Activated CD4-positive, alpha-beta T cell treated with anti-CD3 and anti-CD28 coated beads, Interleukin-2, amount 10 ng/mL, durations not matched to agents 7 days and 5 days (primary cell): ENCODE results near the gene QPRT. TPM values are rescaled to one million over a fixed set of nuclear protein-coding genes. Genes with fewer than 3 reads are reported as not detected.
A peak's percentile ranks its signal among the peaks of the same experiment; 100 is the strongest.
"Not testable (repeated sequence)": the region's sequence is repeated elsewhere in the genome, so short reads cannot be mapped to it uniquely, and the experiment has no call there.

Experiments
- CTCF ChIA-PET: fragments of 350-600 bp; sonication (Branson Sonifier 250); formaldehyde crosslinking; loops from one replicate; lab custom pipeline; 2021; ENCODE audit warnings: antibody characterized with exemption; lab: Charles Lee
- POLR2A ChIA-PET: fragments of 350-600 bp; sonication (Branson Sonifier 250); formaldehyde crosslinking; loops from one replicate; lab custom pipeline; 2021; ENCODE audit warnings: antibody characterized with exemption; lab: Charles Lee
- DNase-seq: peaks from one replicate; pipeline ENCODE4 v3.0.0-alpha.2; 2020
- H3K27ac Mint-ChIP-seq: one replicate; pipeline ENCODE4 v1.8.0; 2021; ENCODE audit warnings: mild to moderate bottlenecking, moderate library complexity, mixed read lengths
- H3K27me3 Mint-ChIP-seq: one replicate; pipeline ENCODE4 v1.8.0; 2021; ENCODE audit warnings: mixed read lengths
- H3K36me3 Mint-ChIP-seq: one replicate; pipeline ENCODE4 v1.8.0; 2021; ENCODE audit warnings: low read depth, mixed read lengths
- H3K4me1 Mint-ChIP-seq: one replicate; pipeline ENCODE4 v1.8.0; 2021; ENCODE audit warnings: mixed read lengths
- H3K4me3 Mint-ChIP-seq: one replicate; pipeline ENCODE4 v1.8.0; 2021; ENCODE audit warnings: mild to moderate bottlenecking, moderate library complexity, mixed read lengths
- H3K9me3 Mint-ChIP-seq: one replicate; pipeline ENCODE4 v1.8.0; 2021; ENCODE audit warnings: mixed read lengths
- total RNA-seq, 2 experiments: library from RNA; stranded (reverse); gene quantifications; one replicate each; pipeline ENCODE4 v1.2.3, GENCODE V29; 2021

The QPRT gene
- total RNA-seq, 2 experiments from 2014 or later, result 3.9 to 4.8 TPM

DNA sequence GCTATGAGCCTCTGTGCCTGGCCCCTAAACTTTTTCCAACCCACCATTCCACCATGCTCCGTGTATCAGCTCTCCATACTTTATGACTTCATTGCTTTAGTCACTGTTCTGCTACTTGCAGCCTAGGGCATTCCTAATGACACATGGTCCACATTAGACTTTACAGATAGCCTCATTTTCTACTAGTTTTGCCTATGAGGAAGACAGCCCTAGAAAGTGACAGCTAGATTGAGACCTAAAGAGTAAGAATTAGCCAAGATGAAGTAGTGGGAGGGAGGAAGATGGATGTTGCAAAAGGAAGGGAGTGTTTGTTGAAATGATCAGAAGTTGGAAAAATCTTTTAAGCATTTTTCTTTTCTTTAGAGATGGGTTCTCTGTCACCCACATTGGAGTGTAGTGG lies 55.8 kb downstream of the QPRT start:
- Mint-ChIP-seq H3K4me1 (peaks cover 63% of the 10 kb centered on the region), H3K27ac (no peak overlapping the region), H3K4me3 (no peak overlapping the region), H3K27me3 (no peaks in the 10 kb centered on the region), H3K9me3 (peaks cover 9% of the 10 kb centered on the region), H3K36me3 (peaks cover 45% of the 10 kb centered on the region)
- DNase-seq, result no peak
- ChIA-PET POLR2A (no interaction called here), CTCF (interaction anchor here (1.4 to 2.0 kb wide), 3 partner anchors 17 to 143 kb away, joined by 3 to 5 read pairs (median 4); no protein-coding TSS in a partner anchor)

DNA sequence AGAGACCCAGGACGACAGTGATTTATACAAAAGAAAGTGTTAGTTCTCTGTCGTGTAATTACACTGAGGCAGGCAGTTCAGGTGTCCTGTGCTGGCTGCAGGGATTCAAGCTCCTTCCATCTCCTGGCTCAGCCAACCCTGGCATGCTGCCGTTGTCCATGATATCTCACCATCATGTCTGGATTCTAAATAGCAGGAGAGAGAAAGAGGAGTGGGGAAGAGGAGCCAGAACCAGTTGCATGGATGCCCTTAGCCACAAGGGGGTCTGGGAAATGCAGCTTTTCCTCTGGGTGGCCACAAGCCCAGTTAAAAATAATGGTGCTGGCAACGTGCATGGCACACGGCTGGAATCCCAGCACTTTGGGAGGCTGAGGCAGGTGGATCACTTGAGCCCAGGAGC lies 57.1 kb downstream of the QPRT start:
- H3K4me3 Mint-ChIP-seq, result no peak overlapping the region
- no peak overlapping the region for H3K27ac Mint-ChIP-seq
- peaks cover 55% of the 10 kb centered on the region for H3K36me3 Mint-ChIP-seq
- peaks cover 9% of the 10 kb centered on the region for H3K9me3 Mint-ChIP-seq
- no peak for DNase-seq
- CTCF ChIA-PET, result interaction anchor here (0.7 to 1.4 kb wide), 2 partner anchors 15 to 112 kb away, joined by 3 read pairs; no protein-coding TSS in a partner anchor
- H3K27me3 Mint-ChIP-seq, result no peaks in the 10 kb centered on the region
- POLR2A ChIA-PET, result no interaction called here
- H3K4me1 Mint-ChIP-seq, result peaks cover 68% of the 10 kb centered on the region

- Mint-ChIP-seq H3K36me3 (peaks cover 59% of the 10 kb centered on the region), H3K27ac (no peak overlapping the region), H3K4me3 (no peak overlapping the region), H3K27me3 (no peaks in the 10 kb centered on the region), H3K4me1 (peaks cover 70% of the 10 kb centered on the region), H3K9me3 (peaks cover 9% of the 10 kb centered on the region)
- POLR2A ChIA-PET, result no interaction called here
- DNase-seq, result no peak
- CTCF ChIA-PET, result no interaction called here
These were observed 57.8 kb downstream of the QPRT start for GRCh38 chr16:29736764-29737163.

- CTCF ChIA-PET, result no interaction called here
- no peak for DNase-seq
- Mint-ChIP-seq H3K36me3 (peaks cover 65% of the 10 kb centered on the region), H3K9me3 (peaks cover 6% of the 10 kb centered on the region), H3K4me1 (peaks cover 69% of the 10 kb centered on the region), H3K27me3 (no peaks in the 10 kb centered on the region), H3K4me3 (no peak overlapping the region), H3K27ac (peak overlapping the region; percentile 80)
- POLR2A ChIA-PET, result no interaction called here
These were observed 58.7 kb downstream of the QPRT start for GRCh38 chr16:29737713-29738112.

- POLR2A ChIA-PET, result no interaction called here
These were observed 59.5 kb downstream of the QPRT start for GRCh38 chr16:29738514-29738913.

GRCh38 chr16:29739927-29740629 lies 61.1 kb downstream of the QPRT start:
- H3K36me3 Mint-ChIP-seq, result peaks cover 74% of the 10 kb centered on the region
- peak overlapping the region; percentile 64 for H3K27ac Mint-ChIP-seq
- H3K4me3 Mint-ChIP-seq, POLR2A ChIA-PET, CTCF ChIA-PET, DNase-seq, H3K27me3 Mint-ChIP-seq, H3K9me3 Mint-ChIP-seq: not testable (repeated sequence)
- peaks cover 81% of the 10 kb centered on the region for H3K4me1 Mint-ChIP-seq

More at GRCh38 chr16:29738514-29738913, 59.5 kb downstream of the QPRT start:
- Mint-ChIP-seq H3K36me3 (peaks cover 69% of the 10 kb centered on the region), H3K9me3 (peaks cover 3% of the 10 kb centered on the region), H3K27ac (peak overlapping the region; percentile 80), H3K27me3 (no peaks in the 10 kb centered on the region), H3K4me1 (peaks cover 74% of the 10 kb centered on the region), H3K4me3 (peak overlapping the region; percentile 18)
- CTCF ChIA-PET, result interaction anchor here (0.6 to 1.1 kb wide), 4 partner anchors 9 to 96 kb away, joined by 3 to 5 read pairs (median 4); partner anchors contain the start of gene KIF22
- DNase-seq, result peak; percentile 76

DNA sequence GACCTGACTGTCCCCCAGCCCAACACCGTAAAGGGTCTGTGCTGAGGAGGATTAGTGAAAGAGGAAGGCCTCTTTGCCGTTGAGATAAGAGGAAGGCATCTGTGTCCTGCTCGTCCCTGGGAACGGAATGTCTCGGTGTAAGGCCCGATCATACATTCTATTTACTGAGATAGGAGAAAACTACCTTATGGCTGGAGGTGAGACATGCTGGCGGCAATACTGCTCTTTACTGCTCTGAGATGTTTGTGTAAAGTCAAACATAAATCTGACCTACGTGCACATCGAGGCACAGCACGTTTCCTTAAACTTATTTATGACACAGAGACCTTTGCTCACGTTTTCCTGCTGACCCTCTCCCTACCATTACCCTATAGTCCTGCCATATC lies 61.6 kb downstream of the QPRT start:
- H3K9me3 Mint-ChIP-seq, POLR2A ChIA-PET, DNase-seq, H3K27me3 Mint-ChIP-seq, H3K4me3 Mint-ChIP-seq: not testable (repeated sequence)
- Mint-ChIP-seq H3K27ac (peak overlapping the region; percentile 26), H3K4me1 (peaks cover 81% of the 10 kb centered on the region), H3K36me3 (peaks cover 78% of the 10 kb centered on the region)
- CTCF ChIA-PET, result interaction anchor here (1.0 to 1.4 kb wide), 3 partner anchors 8 to 107 kb away, joined by 3 to 4 read pairs (median 3); no protein-coding TSS in a partner anchor

DNA sequence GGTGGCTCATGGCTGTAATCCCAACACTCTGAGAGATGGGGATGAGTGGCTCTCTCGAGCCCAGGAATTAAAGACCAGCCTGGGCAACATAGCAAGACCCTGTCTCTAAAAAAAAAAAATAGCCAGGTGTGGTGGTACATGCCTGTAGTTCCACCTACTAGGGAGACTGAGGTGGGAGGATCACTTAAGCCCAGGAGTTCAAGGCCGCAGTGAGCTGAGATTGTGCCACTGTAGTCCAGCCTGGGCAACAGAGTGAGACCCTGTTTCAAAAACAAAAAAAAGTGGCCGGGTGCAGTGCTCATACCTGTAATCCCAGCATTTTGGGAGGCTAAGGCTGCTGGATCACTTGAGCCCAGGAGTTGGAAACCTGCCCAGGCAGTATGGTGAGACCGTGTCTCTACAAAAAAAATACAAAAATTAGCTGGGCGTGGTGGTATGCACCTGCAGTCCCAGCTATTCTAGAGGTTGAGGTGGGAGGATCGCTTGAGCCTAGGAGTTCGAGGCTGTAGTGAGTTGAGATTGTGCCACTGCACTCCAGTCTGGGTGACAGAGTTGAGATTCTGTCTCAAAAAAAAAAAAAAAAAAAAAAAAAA lies 63.8 kb downstream of the QPRT start:
- ChIA-PET CTCF (interaction anchor here (0.6 to 1.3 kb wide), 3 partner anchors 9 to 65 kb away, joined by 3 to 4 read pairs (median 3); no protein-coding TSS in a partner anchor), POLR2A (no interaction called here)
- Mint-ChIP-seq H3K27ac (no peak overlapping the region), H3K4me3 (no peak overlapping the region), H3K9me3 (no peaks in the 10 kb centered on the region), H3K4me1 (peaks cover 86% of the 10 kb centered on the region), H3K36me3 (peaks cover 78% of the 10 kb centered on the region), H3K27me3 (no peaks in the 10 kb centered on the region)
- no peak for DNase-seq

GRCh38 chr16:29743475-29743826 lies 64.5 kb downstream of the QPRT start:
- H3K36me3 Mint-ChIP-seq, result peaks cover 74% of the 10 kb centered on the region
- peaks cover 83% of the 10 kb centered on the region for H3K4me1 Mint-ChIP-seq
- H3K9me3 Mint-ChIP-seq, result no peaks in the 10 kb centered on the region
- peak overlapping the region; percentile 66 for H3K27ac Mint-ChIP-seq
- DNase-seq, result no peak
- no peaks in the 10 kb centered on the region for H3K27me3 Mint-ChIP-seq
- H3K4me3 Mint-ChIP-seq, result peak overlapping the region; percentile 99
- ChIA-PET POLR2A (interaction anchor here (0.5 kb wide), 1 partner anchor 10 kb away, joined by 3 read pairs; no protein-coding TSS in a partner anchor), CTCF (interaction anchor here (0.5 to 1.3 kb wide), 4 partner anchors 13 to 64 kb away, joined by 3 to 5 read pairs (median 4); no protein-coding TSS in a partner anchor)

DNA sequence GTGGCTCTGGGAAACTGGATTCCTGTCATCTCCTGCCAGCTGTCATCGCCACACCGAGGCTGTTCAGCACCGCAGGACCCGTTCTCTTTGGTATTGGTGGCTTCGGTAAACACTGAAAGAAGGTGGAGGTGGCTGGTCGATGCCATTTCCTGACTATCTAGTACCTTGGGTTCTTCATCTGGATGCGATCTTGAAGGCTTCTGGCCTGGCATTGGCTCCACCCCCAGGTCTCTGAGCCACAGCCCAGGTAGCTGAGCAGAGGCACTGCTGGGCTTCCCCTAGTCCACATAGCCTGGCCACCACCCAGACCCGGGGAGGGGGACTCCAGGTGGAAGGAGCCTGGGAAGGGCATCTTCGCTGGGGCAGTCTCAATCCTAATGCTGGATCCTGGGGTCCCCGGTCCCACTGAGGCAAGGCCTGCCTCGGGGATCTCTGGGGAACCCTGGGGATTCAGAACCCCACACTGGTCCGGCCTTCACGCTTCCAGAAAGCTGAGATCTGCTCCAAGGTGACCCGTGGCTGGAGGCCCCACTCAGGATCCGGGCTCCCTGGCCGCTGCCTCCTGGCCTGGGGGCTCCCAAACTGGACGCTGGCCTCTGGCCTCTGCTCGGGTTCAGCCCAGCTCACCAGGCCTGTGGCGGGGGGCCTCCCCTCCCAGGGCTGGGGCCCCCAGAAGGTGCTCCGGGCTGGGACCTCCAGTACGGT lies 65.0 kb downstream of the QPRT start:
- H3K9me3 Mint-ChIP-seq, result no peaks in the 10 kb centered on the region
- peaks cover 74% of the 10 kb centered on the region for H3K36me3 Mint-ChIP-seq
- peaks cover 83% of the 10 kb centered on the region for H3K4me1 Mint-ChIP-seq
- H3K27ac Mint-ChIP-seq, result peak overlapping the region; percentile 66
- ChIA-PET POLR2A (interaction anchor here (0.5 kb wide), 1 partner anchor 9 kb away, joined by 3 read pairs; no protein-coding TSS in a partner anchor), CTCF (interaction anchor here (0.5 to 1.6 kb wide), 5 partner anchors 14 to 46 kb away, joined by 3 to 6 read pairs (median 4); partner anchors contain the start of gene KIF22)
- H3K4me3 Mint-ChIP-seq, result peak overlapping the region; percentile 99
- peak; percentile 49 for DNase-seq
- H3K27me3 Mint-ChIP-seq, result no peaks in the 10 kb centered on the region

- ChIA-PET POLR2A (no interaction called here), CTCF (interaction anchor here (1.0 to 1.6 kb wide), 3 partner anchors 14 to 45 kb away, joined by 3 to 6 read pairs (median 5); partner anchors contain the start of gene KIF22)
- no peaks in the 10 kb centered on the region for H3K27me3 Mint-ChIP-seq
- no peak for DNase-seq
- peaks cover 72% of the 10 kb centered on the region for H3K36me3 Mint-ChIP-seq
- peak overlapping the region; percentile 99 for H3K4me3 Mint-ChIP-seq
- no peaks in the 10 kb centered on the region for H3K9me3 Mint-ChIP-seq
- peak overlapping the region; percentile 96 for H3K27ac Mint-ChIP-seq
- H3K4me1 Mint-ChIP-seq, result peaks cover 79% of the 10 kb centered on the region
These were observed 65.6 kb downstream of the QPRT start for GRCh38 chr16:29744541-29745101.
